SH-SY5Y (cell line): ENCODE data around the gene QPCTL.

Source experiments
- GATA2 ChIP-seq: IDR thresholded peaks from 2 replicates; pipeline ENCODE4 v1.6.1; 2011; ENCODE audit warnings: mild to moderate bottlenecking, low read depth, low read length
- GATA3 ChIP-seq: IDR thresholded peaks from 2 replicates; pipeline ENCODE4 v1.6.1; 2011; ENCODE audit warnings: low read depth, mild to moderate bottlenecking, low read length, moderate library complexity

QPCTL gene

GRCh38 chr19:45693106-45693788 lies 781 bp downstream of the QPCTL start:
- TF ChIP-seq GATA2 (no peak), GATA3 (no peak)

GRCh38 chr19:45701676-45702075 lies 9.2 kb downstream of the QPCTL start:
- TF ChIP-seq GATA2: no peak
- TF ChIP-seq GATA3: no peak

DNA sequence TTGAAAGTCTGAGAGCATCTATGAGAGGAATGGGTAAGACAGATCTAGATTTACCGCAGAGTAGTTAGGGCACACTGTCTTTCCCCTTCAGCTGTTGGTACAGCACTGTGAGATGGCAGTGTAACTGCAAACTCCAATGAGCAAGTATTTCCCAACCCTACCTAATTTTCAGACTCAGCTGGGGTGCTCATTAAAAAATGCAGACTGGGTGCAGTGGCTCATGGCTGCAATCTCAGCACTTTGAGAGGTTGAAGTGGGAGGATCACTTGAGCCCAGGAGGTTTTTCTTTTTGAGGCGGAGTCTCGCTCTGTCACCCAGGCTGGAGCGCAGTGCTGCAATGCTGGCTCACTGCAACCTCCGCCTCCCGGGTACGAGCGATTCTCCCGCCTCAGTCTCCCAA lies 12.6 kb downstream of the QPCTL start:
- TF ChIP-seq GATA3 (no peak), GATA2 (no peak)

DNA sequence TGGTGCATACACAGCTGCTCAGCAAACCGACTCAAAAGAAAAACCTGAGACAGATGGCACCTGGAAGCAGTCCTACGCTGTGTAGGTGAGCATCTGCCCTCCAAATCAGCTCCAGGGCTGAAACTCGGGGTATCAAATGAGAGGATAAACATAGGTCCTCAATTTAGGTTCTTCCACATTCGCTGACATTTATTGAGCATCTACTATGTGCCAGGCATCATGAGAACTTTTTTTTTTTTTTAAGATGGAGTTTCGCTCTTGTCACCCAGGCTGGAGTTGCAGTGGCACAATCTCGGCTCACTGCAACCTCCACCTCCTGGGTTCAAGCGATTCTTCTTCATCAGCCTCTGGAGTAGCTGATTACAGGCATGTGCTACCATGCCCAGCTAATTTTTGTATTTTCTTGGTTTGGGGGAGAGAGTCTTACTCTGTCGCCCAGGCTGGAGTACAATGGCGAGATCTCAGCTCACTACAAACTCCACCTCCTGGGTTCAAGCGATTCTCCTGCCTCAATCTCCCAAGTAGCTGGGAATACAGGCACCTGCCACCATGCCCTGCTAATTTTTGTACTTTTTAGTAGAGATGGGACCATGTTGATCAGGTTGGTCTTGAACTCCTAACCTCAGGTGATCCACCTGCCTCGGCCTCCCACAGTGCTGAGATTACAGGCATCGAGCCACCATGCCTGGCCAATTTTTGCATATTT lies 13.4 kb downstream of the QPCTL start:
- TF ChIP-seq GATA2 (no peak), GATA3 (no peak)

GRCh38 chr19:45710356-45711130 lies 18.1 kb downstream of the QPCTL start:
- TF ChIP-seq GATA3: no peak

- TF ChIP-seq GATA2: no peak
- no peak for TF ChIP-seq GATA3
Observed at GRCh38 chr19:45711851-45712698, 19.6 kb downstream of the QPCTL start.

GRCh38 chr19:45712699-45713067 lies 20.2 kb downstream of the QPCTL start:
- TF ChIP-seq GATA3: no peak

GRCh38 chr19:45713141-45713540 lies 20.7 kb downstream of the QPCTL start:
- TF ChIP-seq GATA2 (no peak), GATA3 (no peak)

GRCh38 chr19:45715139-45715538 lies 22.7 kb downstream of the QPCTL start:
- TF ChIP-seq GATA2 (no peak), GATA3 (no peak)

GRCh38 chr19:45716359-45717130 lies 24.1 kb downstream of the QPCTL start:
- TF ChIP-seq GATA3 (no peak), GATA2 (no peak)

GRCh38 chr19:45717131-45717982 lies 24.9 kb downstream of the QPCTL start:
- TF ChIP-seq GATA3: no peak
- no peak for TF ChIP-seq GATA2

- TF ChIP-seq GATA2 (no peak), GATA3 (no peak)
Observed at GRCh38 chr19:45717983-45718650, 25.7 kb downstream of the QPCTL start.

DNA sequence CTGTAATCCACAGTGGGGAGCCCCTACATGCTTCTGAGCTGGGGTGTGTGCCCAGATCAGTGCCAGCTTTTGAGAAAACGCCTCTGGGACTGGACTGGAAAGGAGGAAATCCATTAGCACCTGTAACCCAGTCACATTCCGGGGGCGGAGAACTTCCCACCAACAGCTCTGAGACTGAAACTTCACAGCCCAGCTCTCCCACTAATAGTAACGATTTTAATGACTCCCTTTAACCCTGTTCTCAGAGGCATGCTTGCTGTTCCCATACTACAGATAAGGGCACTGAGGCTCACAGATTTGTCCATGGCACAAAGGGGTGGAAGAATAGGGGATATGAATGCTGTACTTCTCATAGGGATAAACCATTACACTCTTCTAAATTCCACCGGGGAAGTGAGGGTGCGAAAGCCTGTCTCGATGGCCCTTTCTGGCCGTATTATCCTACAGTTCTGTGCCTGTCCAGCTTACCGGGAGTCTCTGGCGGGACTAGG lies 37.4 kb downstream of the QPCTL start:
- TF ChIP-seq GATA2: no peak
- no peak for TF ChIP-seq GATA3
